ENCODE results near the gene RBP5. TPM values are rescaled to one million over a fixed set of nuclear protein-coding genes. Genes with fewer than 3 reads are reported as not detected.

RBP5 gene
- total and polyA plus RNA-seq, 2 donors (not counting 1 experiment from before 2014, with no cell fraction given), result 1.1 TPM; not detected in 1

- DNase-seq (no peak), ATAC-seq (ENCODE audit: low read depth) (no peak)
- H3K79me2 ChIP-seq (ENCODE audit: control insufficient read depth, insufficient read depth, low read length), result no peaks in the 10 kb centered on the region
- H3K9me3 ChIP-seq (ENCODE audit: control extremely low read depth in 1 of 3, control insufficient read depth in 2 of 3, insufficient read depth in 1 of 3, low read length in 2 of 3), result peaks cover 0 to 7% (median 3%) of the 10 kb centered on the region in 3 donors
- H3K4me3 ChIP-seq (ENCODE audit: control extremely low read depth in 1 of 5, extremely low read depth in 1 of 5, insufficient read depth in 1 of 5, low read depth in 2 of 5, low read length in 4 of 5), result no peak overlapping the region
- peaks cover 0 to 24% (median 14%) of the 10 kb centered on the region in 4 experiments for H3K27me3 ChIP-seq (replicated peaks in 1 of 4; ENCODE audit: control extremely low read depth in 1 of 4, control insufficient read depth in 3 of 4, insufficient read depth in 4 of 4, low read length in 3 of 4)
- H3K27me3 Mint-ChIP-seq, result peaks cover 41% of the 10 kb centered on the region
- H3K4me2 ChIP-seq (replicated peaks; ENCODE audit: low read depth, low read length, poor library complexity, severe bottlenecking), result no peak overlapping the region
- TF ChIP-seq CTCF (IDR thresholded peaks at IDR 0.05) (no peak), EZH2 (IDR thresholded peaks at IDR 0.05; ENCODE audit: borderline replicate concordance, insufficient read depth, low read depth, low read length, poor library complexity, severe bottlenecking) (no peak)
- no peak overlapping the region for H3K9ac ChIP-seq (ENCODE audit: low read length)
- H3K9me3 Mint-ChIP-seq (ENCODE audit: insufficient read depth), result no peaks in the 10 kb centered on the region
- H2AFZ ChIP-seq (ENCODE audit: insufficient read depth, low read depth, low read length, poor library complexity, severe bottlenecking), result no peak overlapping the region
- no peaks in the 10 kb centered on the region for H3K4me1 Mint-ChIP-seq
- no peaks in the 10 kb centered on the region for H4K20me1 ChIP-seq (ENCODE audit: control insufficient read depth, insufficient read depth, low read length, poor library complexity, severe bottlenecking)
- no CpG with 5 or more reads among the region's 2 CpGs for WGBS (ENCODE audit: insufficient coverage)
- H3K27ac ChIP-seq (ENCODE audit: low read length in 2 of 2), result no peak overlapping the region
- no peaks in the 10 kb centered on the region for H3K4me1 ChIP-seq (ENCODE audit: control insufficient read depth in 2 of 2, insufficient read depth in 2 of 2, low read length in 2 of 2)
- intact Hi-C loops (cut with micrococcal nuclease), result no loop called here
- H3K27ac Mint-ChIP-seq, result no peak overlapping the region
- CTCF ChIA-PET, result no interaction called here
- POLR2A ChIA-PET, result no interaction called here
- no peak overlapping the region for H3K4me3 Mint-ChIP-seq
- H3K36me3 ChIP-seq (replicated peaks in 1 of 2; ENCODE audit: control extremely low read depth in 1 of 2, control insufficient read depth in 1 of 2, extremely low read depth in 1 of 2, insufficient read depth in 2 of 2, low read length in 1 of 2), result no peaks in the 10 kb centered on the region
These were observed 47.9 kb upstream of the RBP5 start for GRCh38 chr12:7176595-7176994.

GRCh38 chr12:7175493-7175892 lies 46.8 kb upstream of the RBP5 start:
- ChIA-PET POLR2A (no interaction called here), CTCF (no interaction called here)
- Mint-ChIP-seq H3K9me3 (ENCODE audit: insufficient read depth) (no peaks in the 10 kb centered on the region), H3K27ac (no peak overlapping the region), H3K4me1 (no peaks in the 10 kb centered on the region), H3K4me3 (no peak overlapping the region), H3K27me3 (peaks cover 36% of the 10 kb centered on the region)
- no peaks in the 10 kb centered on the region for H3K36me3 ChIP-seq (replicated peaks in 1 of 2; ENCODE audit: control extremely low read depth in 1 of 2, control insufficient read depth in 1 of 2, extremely low read depth in 1 of 2, insufficient read depth in 2 of 2, low read length in 1 of 2)
- no peak for TF ChIP-seq CTCF (IDR thresholded peaks at IDR 0.05)
- no peak for TF ChIP-seq EZH2 (IDR thresholded peaks at IDR 0.05; ENCODE audit: borderline replicate concordance, insufficient read depth, low read depth, low read length, poor library complexity, severe bottlenecking)
- H3K4me1 ChIP-seq (ENCODE audit: control insufficient read depth in 2 of 2, insufficient read depth in 2 of 2, low read length in 2 of 2), result no peaks in the 10 kb centered on the region
- peaks cover 0 to 13% (median 3%) of the 10 kb centered on the region in 3 donors for H3K9me3 ChIP-seq (ENCODE audit: control extremely low read depth in 1 of 3, control insufficient read depth in 2 of 3, insufficient read depth in 1 of 3, low read length in 2 of 3)
- H3K27ac ChIP-seq (ENCODE audit: low read length in 2 of 2), result no peak overlapping the region
- no peak overlapping the region for H3K4me3 ChIP-seq (ENCODE audit: control extremely low read depth in 1 of 5, extremely low read depth in 1 of 5, insufficient read depth in 1 of 5, low read depth in 2 of 5, low read length in 4 of 5)
- no peaks in the 10 kb centered on the region for H4K20me1 ChIP-seq (ENCODE audit: control insufficient read depth, insufficient read depth, low read length, poor library complexity, severe bottlenecking)
- H3K79me2 ChIP-seq (ENCODE audit: control insufficient read depth, insufficient read depth, low read length), result no peaks in the 10 kb centered on the region
- H2AFZ ChIP-seq (ENCODE audit: insufficient read depth, low read depth, low read length, poor library complexity, severe bottlenecking), result no peak overlapping the region
- no peak overlapping the region for H3K4me2 ChIP-seq (replicated peaks; ENCODE audit: low read depth, low read length, poor library complexity, severe bottlenecking)
- ATAC-seq (ENCODE audit: low read depth) (no peak), DNase-seq (no peak)
- intact Hi-C loops (cut with micrococcal nuclease), result no loop called here
- peaks cover 0 to 23% (median 13%) of the 10 kb centered on the region in 4 experiments for H3K27me3 ChIP-seq (replicated peaks in 1 of 4; ENCODE audit: control extremely low read depth in 1 of 4, control insufficient read depth in 3 of 4, insufficient read depth in 4 of 4, low read length in 3 of 4)
- no peak overlapping the region for H3K9ac ChIP-seq (ENCODE audit: low read length)
